Brain microvascular endothelial cell (primary cell): Measurements from ENCODE around the gene TGFBR1.

Experiments used
- DNase-seq: peaks from one replicate; pipeline ENCODE4 v3.0.0-alpha.2; 2020
- H3K27ac ChIP-seq: fragments of 250-450 bp; sonication (Bioruptor Pico); 2 replicates; pipeline ENCODE4 v1.5.1; 2020; ENCODE audit warnings: mild to moderate bottlenecking, moderate library complexity
- H3K27me3 ChIP-seq: fragments of 250-450 bp; sonication (Bioruptor Pico); replicated peaks from 2 replicates; pipeline ENCODE4 v1.5.1; 2020; ENCODE audit warnings: mild to moderate bottlenecking
- H3K36me3 ChIP-seq: fragments of 250-450 bp; sonication (Bioruptor Pico); replicated peaks from 2 replicates; pipeline ENCODE4 v1.5.1; 2020; ENCODE audit warnings: mild to moderate bottlenecking
- H3K4me3 ChIP-seq: 2 replicates; pipeline ENCODE4 v1.5.1; 2011; ENCODE audit warnings: low read depth, mild to moderate bottlenecking, control low read depth, low read length, moderate library complexity
- in situ Hi-C: cut with HindIII; loops from 2 replicates; pipeline ENCODE4 v1.10.0; 2017; ENCODE audit warnings: low sequenced_read_pairs, low pct_ligation_motif_present
- TF ChIP-seq, protein P1 (sequence below): IDR thresholded peaks from 2 replicates; pipeline ENCODE4 v1.5.1; 2011; ENCODE audit warnings: low read depth, mild to moderate bottlenecking, moderate library complexity, low read length, control low read depth, inconsistent platforms; ENCODE audit errors: missing control alignments

The TGFBR1 gene

DNA sequence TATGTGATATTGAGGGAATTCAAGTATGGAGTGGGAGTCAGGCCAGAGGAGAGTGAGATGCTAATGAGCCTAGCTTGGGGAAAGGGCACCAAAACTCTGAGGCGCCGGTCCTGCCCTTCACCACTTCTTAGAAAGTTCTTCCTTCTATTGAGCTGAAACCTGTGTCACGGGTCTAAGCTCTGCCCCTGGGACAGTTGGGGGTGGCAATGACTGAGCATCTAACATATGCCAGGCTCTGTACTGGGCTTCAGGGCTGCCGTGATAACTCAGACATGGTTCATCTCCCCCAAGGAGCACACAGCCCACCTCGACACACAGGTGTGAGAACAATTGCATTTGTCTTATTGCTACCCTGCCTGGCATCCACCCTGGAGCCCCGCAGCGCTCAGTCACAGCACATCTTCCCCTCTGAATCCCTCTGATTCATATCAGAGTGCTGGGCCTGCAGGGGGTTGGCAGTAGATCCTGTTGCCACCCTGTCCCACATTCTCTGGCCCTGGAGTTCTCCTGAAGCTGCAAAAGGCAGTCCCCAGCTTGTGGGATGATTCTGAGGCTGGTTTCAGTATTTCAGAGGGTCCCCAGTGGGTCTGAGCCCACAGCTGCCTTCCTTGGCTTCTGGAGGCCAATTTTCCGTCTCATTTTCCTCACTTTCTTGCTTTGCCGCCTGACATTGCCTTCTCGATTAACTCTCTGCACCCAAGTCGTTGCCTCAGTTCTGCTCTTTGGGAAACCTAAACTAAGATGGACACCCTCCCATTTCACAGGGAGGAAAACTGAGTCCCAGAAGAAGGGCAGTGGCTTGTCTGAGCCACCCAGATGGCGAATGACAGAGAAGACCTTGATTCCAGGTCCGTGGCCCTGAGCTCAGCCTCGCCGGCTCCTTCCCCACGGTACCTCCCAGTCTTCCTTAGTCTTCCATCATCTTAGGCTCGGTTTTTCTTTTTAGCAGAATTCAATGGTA lies 74.3 kb downstream of the TGFBR1 start:
- TF ChIP-seq, protein P1, sequence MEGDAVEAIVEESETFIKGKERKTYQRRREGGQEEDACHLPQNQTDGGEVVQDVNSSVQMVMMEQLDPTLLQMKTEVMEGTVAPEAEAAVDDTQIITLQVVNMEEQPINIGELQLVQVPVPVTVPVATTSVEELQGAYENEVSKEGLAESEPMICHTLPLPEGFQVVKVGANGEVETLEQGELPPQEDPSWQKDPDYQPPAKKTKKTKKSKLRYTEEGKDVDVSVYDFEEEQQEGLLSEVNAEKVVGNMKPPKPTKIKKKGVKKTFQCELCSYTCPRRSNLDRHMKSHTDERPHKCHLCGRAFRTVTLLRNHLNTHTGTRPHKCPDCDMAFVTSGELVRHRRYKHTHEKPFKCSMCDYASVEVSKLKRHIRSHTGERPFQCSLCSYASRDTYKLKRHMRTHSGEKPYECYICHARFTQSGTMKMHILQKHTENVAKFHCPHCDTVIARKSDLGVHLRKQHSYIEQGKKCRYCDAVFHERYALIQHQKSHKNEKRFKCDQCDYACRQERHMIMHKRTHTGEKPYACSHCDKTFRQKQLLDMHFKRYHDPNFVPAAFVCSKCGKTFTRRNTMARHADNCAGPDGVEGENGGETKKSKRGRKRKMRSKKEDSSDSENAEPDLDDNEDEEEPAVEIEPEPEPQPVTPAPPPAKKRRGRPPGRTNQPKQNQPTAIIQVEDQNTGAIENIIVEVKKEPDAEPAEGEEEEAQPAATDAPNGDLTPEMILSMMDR = no peak
- no peak overlapping the region for H3K4me3 ChIP-seq
- no peaks in the 10 kb centered on the region for H3K36me3 ChIP-seq
- DNase-seq = no peak
- no peaks in the 10 kb centered on the region for H3K27me3 ChIP-seq
- in situ Hi-C loops = no loop called here
- H3K27ac ChIP-seq = no peak overlapping the region

DNA sequence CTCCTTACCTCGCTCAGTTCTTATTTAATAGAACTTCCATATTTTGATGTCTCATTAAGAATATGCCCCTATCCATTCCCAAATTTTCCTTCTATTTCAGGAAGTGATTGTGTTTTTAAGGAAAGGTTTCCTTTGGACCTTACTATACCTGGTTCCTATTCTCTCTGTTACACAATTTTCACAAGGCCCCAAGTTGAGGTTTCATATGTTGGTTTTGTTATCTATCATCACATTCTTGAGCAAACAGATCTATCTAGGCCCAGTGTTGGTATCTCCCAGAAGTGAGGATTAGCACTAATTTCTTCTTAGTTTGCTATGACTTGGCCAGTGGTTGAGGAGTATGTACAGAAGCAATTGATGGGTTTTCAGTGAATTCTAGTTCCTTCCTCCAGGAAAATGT lies 75.3 kb downstream of the TGFBR1 start:
- DNase-seq = no peak
- H3K27ac ChIP-seq = no peak overlapping the region
- in situ Hi-C loops = no loop called here

DNA sequence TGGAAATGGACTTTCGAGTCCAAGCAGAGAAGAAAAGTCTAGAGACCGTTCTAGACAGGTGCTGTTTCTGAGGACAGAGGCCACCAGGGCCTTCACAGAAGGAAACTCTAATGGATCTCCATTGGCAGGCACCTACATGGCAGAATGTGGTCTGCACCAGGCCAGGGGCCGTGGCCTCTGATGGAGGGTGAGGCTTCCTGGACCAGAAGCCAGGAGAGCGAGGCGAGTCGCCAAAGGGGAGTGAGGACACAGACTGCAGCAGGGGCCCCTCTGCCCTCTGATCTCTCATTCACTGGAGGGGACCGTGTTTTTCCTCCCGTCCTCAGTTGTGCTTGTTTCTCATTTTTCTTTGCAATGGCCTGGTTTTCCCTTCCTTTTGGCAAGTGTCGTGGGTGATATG lies 75.7 kb downstream of the TGFBR1 start:
- in situ Hi-C loops = no loop called here
- H3K27me3 ChIP-seq = no peaks in the 10 kb centered on the region
- H3K36me3 ChIP-seq = no peaks in the 10 kb centered on the region
- TF ChIP-seq, protein P1 = no peak
- no peak overlapping the region for H3K4me3 ChIP-seq
- no peak for DNase-seq
- H3K27ac ChIP-seq = no peak overlapping the region

More for the DNA sequence above, 75.3 kb downstream of the TGFBR1 start:
- H3K27me3 ChIP-seq = no peaks in the 10 kb centered on the region
- H3K36me3 ChIP-seq = no peaks in the 10 kb centered on the region
- H3K4me3 ChIP-seq = no peak overlapping the region
- TF ChIP-seq, protein P1 = no peak

DNA sequence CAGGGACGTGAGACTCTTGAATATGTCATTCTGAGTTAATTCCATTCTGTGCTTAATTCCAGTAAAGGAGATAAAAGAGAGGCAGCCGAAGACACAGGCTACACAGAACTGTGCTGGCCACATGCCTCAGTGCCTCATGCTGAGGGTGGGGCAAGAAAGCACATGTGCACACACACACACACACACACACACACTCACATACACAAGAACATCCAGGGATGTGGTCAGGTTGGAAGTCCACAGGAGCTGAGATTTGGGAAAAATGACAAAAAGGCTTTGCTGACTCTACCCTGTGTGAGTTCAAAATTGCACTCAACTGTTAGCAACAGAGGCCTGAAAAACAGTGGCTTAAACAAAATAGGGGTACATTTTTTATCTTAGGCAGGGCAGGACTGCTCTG lies 76.3 kb downstream of the TGFBR1 start:
- DNase-seq = no peak
- Histone ChIP-seq H3K36me3 (no peaks in the 10 kb centered on the region), H3K27me3 (no peaks in the 10 kb centered on the region), H3K4me3 (no peak overlapping the region), H3K27ac (no peak overlapping the region)
- in situ Hi-C loops = no loop called here
- TF ChIP-seq, protein P1 = no peak

DNA sequence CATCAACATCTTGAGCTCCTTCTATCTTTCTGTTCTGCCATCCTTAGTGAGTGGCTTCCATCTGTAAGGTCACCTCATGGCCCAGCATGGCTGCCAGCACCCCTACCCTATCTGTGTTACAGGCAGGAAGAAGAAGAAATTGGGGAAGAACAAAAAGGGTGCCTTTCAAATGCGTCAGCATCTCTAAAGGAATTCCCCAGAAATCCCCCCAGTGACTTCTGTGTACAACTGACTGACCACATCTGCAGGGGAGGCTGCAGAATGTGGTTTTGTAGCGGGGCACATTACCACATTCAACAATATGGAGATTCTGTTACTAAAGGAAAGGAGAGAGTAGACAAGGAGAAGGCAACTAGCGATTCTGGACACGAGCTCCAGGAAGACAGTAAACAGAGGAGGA lies 76.7 kb downstream of the TGFBR1 start:
- DNase-seq = peak; percentile 42
- no peaks in the 10 kb centered on the region for H3K36me3 ChIP-seq
- TF ChIP-seq, protein P1 = no peak
- H3K27ac ChIP-seq = no peak overlapping the region
- H3K27me3 ChIP-seq = no peaks in the 10 kb centered on the region
- H3K4me3 ChIP-seq = no peak overlapping the region
- in situ Hi-C loops = no loop called here
